HepG2 (cell line): ENCODE results near the gene NCKAP1.

Source experiments
- EZH2 ChIP-seq: conservative IDR thresholded peaks from 2 replicates; pipeline ENCODE4 v1.6.1; 2012; ENCODE audit warnings: mild to moderate bottlenecking, low read depth, low read length, moderate library complexity
- MAX ChIP-seq: IDR thresholded peaks from 2 replicates; pipeline ENCODE4 v1.6.1; 2012; ENCODE audit warnings: inconsistent platforms
- SOX6 ChIP-seq, 2 experiments: fragments of 450-650 bp in 1 of 2; sonication (generic) in 1 of 2; formaldehyde crosslinking in 1 of 2; IDR thresholded peaks; 2 replicates each; pipeline versions ENCODE4 v1.4.0 to v1.6.1; 2017 to 2020; ENCODE audit warnings: antibody characterized with exemption in 1 of 2, mild to moderate bottlenecking in 1 of 2, missing genetic modification reagents in 1 of 2
- TFAP4 ChIP-seq: sonication (generic); IDR thresholded peaks from 2 replicates; pipeline ENCODE4 v1.6.1; 2016; ENCODE audit warnings: low read depth, borderline replicate concordance
- TF ChIP-seq, protein P1 (sequence below): sonication (generic); formaldehyde crosslinking; IDR thresholded peaks from 2 replicates; pipeline ENCODE4 v1.4.0; 2020; ENCODE audit warnings: mild to moderate bottlenecking, missing genetic modification reagents
- TF ChIP-seq, protein P2 (sequence below): IDR thresholded peaks from 2 replicates; pipeline ENCODE4 v1.6.1; 2012; ENCODE audit warnings: low read length, improper control_type of control experiment

DNA sequence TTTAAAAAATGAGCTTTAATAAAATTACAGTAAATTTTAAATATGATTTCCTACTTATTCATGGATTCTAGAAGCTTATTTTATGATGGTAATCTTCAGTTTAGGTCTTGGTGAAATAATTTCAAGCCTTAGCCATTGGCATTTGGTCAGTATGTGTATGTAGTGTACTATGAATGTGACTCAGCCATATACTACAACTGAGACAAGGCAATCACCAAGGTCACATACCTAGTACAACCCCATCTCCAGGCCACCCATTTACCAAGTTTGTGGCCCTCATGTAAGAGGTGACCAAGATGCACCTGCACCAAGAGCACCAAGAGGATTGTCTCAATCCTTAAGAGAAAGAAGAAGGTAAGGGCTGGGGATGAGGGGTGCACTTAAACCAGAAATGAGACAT lies 117.0 kb downstream of the NCKAP1 start:
- TF ChIP-seq SOX6 (IDR thresholded peaks at IDR 0.05), result no peak
- no peak for TF ChIP-seq SOX6 (CRISPR knock-in tag; IDR thresholded peaks at IDR 0.05)
- TF ChIP-seq, protein P1, sequence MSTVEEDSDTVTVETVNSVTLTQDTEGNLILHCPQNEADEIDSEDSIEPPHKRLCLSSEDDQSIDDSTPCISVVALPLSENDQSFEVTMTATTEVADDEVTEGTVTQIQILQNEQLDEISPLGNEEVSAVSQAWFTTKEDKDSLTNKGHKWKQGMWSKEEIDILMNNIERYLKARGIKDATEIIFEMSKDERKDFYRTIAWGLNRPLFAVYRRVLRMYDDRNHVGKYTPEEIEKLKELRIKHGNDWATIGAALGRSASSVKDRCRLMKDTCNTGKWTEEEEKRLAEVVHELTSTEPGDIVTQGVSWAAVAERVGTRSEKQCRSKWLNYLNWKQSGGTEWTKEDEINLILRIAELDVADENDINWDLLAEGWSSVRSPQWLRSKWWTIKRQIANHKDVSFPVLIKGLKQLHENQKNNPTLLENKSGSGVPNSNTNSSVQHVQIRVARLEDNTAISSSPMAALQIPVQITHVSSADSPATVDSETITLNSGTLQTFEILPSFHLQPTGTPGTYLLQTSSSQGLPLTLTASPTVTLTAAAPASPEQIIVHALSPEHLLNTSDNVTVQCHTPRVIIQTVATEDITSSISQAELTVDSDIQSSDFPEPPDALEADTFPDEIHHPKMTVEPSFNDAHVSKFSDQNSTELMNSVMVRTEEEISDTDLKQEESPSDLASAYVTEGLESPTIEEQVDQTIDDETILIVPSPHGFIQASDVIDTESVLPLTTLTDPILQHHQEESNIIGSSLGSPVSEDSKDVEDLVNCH (CRISPR knock-in tag), result no peak
- no peak for TF ChIP-seq MAX
- TF ChIP-seq TFAP4, result no peak
- TF ChIP-seq, protein P2, sequence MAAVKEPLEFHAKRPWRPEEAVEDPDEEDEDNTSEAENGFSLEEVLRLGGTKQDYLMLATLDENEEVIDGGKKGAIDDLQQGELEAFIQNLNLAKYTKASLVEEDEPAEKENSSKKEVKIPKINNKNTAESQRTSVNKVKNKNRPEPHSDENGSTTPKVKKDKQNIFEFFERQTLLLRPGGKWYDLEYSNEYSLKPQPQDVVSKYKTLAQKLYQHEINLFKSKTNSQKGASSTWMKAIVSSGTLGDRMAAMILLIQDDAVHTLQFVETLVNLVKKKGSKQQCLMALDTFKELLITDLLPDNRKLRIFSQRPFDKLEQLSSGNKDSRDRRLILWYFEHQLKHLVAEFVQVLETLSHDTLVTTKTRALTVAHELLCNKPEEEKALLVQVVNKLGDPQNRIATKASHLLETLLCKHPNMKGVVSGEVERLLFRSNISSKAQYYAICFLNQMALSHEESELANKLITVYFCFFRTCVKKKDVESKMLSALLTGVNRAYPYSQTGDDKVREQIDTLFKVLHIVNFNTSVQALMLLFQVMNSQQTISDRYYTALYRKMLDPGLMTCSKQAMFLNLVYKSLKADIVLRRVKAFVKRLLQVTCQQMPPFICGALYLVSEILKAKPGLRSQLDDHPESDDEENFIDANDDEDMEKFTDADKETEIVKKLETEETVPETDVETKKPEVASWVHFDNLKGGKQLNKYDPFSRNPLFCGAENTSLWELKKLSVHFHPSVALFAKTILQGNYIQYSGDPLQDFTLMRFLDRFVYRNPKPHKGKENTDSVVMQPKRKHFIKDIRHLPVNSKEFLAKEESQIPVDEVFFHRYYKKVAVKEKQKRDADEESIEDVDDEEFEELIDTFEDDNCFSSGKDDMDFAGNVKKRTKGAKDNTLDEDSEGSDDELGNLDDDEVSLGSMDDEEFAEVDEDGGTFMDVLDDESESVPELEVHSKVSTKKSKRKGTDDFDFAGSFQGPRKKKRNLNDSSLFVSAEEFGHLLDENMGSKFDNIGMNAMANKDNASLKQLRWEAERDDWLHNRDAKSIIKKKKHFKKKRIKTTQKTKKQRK, result no peak
- no peak for TF ChIP-seq EZH2
